K562 (cell line): Measurements from ENCODE around the gene GALR3.

Experiments used
- BCL6 ChIP-seq: fragments of 250-450 bp; sonication (Bioruptor Pico); IDR thresholded peaks from 2 replicates; pipeline ENCODE4 v1.4.0; 2020
- BHLHE40 ChIP-seq: IDR thresholded peaks from 2 replicates; pipeline ENCODE4 v1.6.1; 2011; ENCODE audit warnings: low read length, improper control_type of control experiment
- GABPB2 ChIP-seq: fragments of 250-450 bp; sonication (Bioruptor Pico); conservative IDR thresholded peaks from 2 replicates; pipeline ENCODE4 v1.5.1; 2021; ENCODE audit warnings: mild to moderate bottlenecking
- NCOA1 ChIP-seq: fragments of 450-650 bp; IDR thresholded peaks from 2 replicates; pipeline ENCODE4 v1.6.1; 2016; ENCODE audit warnings: low read depth
- PURB ChIP-seq: sonication (generic); formaldehyde crosslinking; IDR thresholded peaks from 2 replicates; pipeline ENCODE4 v1.9.0; 2021; ENCODE audit warnings: low read depth, mild to moderate bottlenecking, missing genetic modification reagents
- SP1 ChIP-seq: sonication (generic); formaldehyde crosslinking; IDR thresholded peaks from 2 replicates; pipeline ENCODE4 v1.8.1; 2022; ENCODE audit warnings: mild to moderate bottlenecking, missing genetic modification reagents
- TAF15 ChIP-seq: fragments of 200-400 bp; formaldehyde crosslinking; IDR thresholded peaks from 2 replicates; pipeline ENCODE4 v1.6.1; 2017; ENCODE audit warnings: mild to moderate bottlenecking, low read depth, low read length, moderate library complexity
- TCF7 ChIP-seq: sonication (generic); IDR thresholded peaks from 2 replicates; pipeline ENCODE4 v1.6.1; 2016; ENCODE audit warnings: antibody characterized with exemption, borderline replicate concordance
- TCFL5 ChIP-seq: fragments of 250-450 bp; sonication (Bioruptor Pico); conservative IDR thresholded peaks from 2 replicates; pipeline ENCODE4 v1.6.1; 2021; ENCODE audit warnings: mild to moderate bottlenecking, moderate library complexity, matching md5 sums
- ZFP36 ChIP-seq: fragments of 150-350 bp; IDR thresholded peaks from 2 replicates; pipeline ENCODE4 v1.6.1; 2018; ENCODE audit warnings: low read length, low read depth; ENCODE audit not compliant: partially characterized antibody
- ZNF778 ChIP-seq: fragments of 450-650 bp; formaldehyde crosslinking; IDR thresholded peaks from 2 replicates; pipeline ENCODE4 v1.4.0; 2020; ENCODE audit warnings: mild to moderate bottlenecking, moderate library complexity
- TF ChIP-seq, protein P1 (sequence below), 3 experiments: IDR thresholded peaks in 2 of 3; conservative IDR thresholded peaks in 1 of 3; 2 replicates each; pipeline ENCODE4 v1.5.1; 2011 to 2012; ENCODE audit warnings: low read length in 3 of 3, mild to moderate bottlenecking in 3 of 3, control low read depth in 2 of 3, improper control_type of control experiment in 1 of 3, inconsistent platforms in 1 of 3, low read depth in 1 of 3, mixed read lengths in 1 of 3, moderate library complexity in 1 of 3; ENCODE audit not compliant: insufficient read depth in 2 of 3

DNA sequence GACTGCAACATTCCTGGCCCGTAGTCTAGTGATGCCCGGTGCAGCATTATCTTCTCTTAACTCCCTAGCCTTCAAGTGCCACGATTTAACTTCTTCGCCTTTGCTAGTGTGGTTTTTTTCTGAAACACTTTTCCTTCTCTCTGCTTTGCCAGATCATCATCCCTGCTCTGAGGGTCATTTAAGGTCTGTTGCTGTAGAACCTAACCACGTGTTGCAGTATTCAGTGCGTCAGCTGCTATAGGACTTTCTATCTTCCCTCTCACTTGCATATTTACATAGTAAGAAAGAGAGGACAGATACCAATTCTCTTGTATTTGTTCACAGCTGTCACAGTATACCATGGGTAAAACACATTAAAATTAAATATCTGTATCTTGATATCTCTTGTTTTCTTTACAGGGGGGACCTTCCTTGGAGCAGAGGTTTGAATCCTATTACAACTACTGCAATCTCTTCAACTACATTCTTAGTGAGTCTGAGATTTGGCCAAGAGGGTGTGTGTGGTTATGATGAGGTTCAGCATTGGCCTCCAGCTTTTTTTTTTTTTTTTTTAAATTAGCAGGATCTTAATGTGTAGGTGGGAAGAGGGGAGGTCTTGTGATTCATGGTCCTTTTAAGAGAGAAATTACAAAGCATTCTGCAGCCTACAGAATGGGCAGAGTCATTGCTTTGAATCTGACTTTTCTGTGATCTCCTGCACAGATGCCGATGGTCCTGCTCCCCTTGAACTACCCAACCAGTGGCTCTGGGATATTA, 39.6 kb downstream of the GALR3 start:
- TF ChIP-seq NCOA1 = no peak
- no peak for TF ChIP-seq GABPB2 (CRISPR knock-in tag)
- TF ChIP-seq, protein P1, sequence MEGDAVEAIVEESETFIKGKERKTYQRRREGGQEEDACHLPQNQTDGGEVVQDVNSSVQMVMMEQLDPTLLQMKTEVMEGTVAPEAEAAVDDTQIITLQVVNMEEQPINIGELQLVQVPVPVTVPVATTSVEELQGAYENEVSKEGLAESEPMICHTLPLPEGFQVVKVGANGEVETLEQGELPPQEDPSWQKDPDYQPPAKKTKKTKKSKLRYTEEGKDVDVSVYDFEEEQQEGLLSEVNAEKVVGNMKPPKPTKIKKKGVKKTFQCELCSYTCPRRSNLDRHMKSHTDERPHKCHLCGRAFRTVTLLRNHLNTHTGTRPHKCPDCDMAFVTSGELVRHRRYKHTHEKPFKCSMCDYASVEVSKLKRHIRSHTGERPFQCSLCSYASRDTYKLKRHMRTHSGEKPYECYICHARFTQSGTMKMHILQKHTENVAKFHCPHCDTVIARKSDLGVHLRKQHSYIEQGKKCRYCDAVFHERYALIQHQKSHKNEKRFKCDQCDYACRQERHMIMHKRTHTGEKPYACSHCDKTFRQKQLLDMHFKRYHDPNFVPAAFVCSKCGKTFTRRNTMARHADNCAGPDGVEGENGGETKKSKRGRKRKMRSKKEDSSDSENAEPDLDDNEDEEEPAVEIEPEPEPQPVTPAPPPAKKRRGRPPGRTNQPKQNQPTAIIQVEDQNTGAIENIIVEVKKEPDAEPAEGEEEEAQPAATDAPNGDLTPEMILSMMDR (IDR thresholded peaks at IDR 0.05 in 2 of 3, conservative IDR thresholded peaks at IDR 0.05 in 1 of 3; ENCODE audit: insufficient read depth in 2 of 3, low read depth in 1 of 3, low read length in 3 of 3) = no peak
- no peak for TF ChIP-seq TAF15
- no peak for TF ChIP-seq BHLHE40
- no peak for TF ChIP-seq TCFL5
- TF ChIP-seq ZNF778 = no peak
- no peak for TF ChIP-seq PURB (CRISPR knock-in tag)
- no peak for TF ChIP-seq TCF7
- no peak for TF ChIP-seq SP1 (CRISPR knock-in tag)
- no peak for TF ChIP-seq BCL6 (CRISPR knock-in tag)
- TF ChIP-seq ZFP36 = no peak
